ENCODE measurements around the gene DOCK2.
"Not testable (repeated sequence)": the region's sequence is repeated elsewhere in the genome, so short reads cannot be mapped to it uniquely, and the experiment has no call there.

The DOCK2 gene

DNA sequence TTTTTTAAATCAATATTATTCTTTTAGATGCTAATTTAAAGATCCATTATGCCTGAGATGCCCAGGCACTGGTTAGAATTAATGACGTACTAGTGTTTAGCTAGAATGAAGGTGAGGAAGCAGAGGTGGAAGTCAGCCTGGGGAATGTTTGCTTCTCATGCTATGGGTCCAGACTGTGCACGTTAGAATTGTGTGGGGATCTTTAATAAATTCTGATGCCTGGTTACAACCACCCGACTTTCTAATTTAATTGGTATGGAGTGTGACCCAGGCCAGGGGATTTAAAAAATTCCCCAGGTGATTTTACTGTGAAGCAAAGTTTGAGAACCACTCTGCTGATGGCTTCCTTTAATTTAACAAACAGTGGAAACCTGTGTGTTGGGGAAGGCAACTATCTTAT lies 111.1 kb downstream of the DOCK2 start:
- DNase-seq (ENCODE audit: insufficient read length, low spot score), result no peak
- no peak for FAIRE-seq

DNA sequence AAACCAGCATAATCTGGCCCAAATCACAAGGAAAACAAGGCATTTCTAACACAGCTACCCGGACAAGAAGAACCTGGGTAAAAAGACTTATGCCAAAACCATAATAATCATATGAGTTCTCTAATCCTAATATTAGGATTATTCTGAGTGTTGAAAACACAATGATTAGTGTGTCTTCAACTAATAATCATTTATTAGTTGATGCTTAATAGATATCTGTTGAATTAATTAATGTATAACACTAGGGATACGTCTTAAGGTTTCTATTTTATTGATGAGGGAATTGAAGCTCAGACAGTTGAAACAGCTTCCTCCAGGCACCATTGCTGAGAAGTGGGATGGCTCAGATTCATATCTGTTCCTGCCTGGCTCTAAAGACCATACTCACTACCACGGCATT lies 112.2 kb downstream of the DOCK2 start:
- FAIRE-seq (no peak), DNase-seq (ENCODE audit: insufficient read length, low spot score) (no peak)

DNA sequence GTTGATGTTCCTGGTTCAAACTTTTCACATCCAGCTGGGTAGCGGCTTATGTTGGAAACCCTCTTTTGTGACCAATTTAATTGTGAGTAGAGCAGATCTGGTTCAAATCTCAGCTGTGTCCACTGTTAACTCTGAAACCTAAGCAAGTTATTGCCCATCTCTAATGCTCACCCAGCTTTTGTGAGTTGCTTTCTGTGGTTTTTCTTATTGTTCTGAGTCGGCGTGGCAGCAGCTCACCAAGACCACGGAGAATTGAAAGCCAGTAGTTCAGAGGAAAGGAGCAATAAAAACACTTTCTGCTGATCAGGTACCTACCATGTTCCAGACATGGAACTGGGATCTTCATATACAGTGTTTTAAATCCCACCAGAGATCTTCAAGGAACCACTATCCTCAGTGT lies 114.4 kb downstream of the DOCK2 start:
- FAIRE-seq (no peak), DNase-seq (ENCODE audit: insufficient read length, low spot score) (no peak)

DNA sequence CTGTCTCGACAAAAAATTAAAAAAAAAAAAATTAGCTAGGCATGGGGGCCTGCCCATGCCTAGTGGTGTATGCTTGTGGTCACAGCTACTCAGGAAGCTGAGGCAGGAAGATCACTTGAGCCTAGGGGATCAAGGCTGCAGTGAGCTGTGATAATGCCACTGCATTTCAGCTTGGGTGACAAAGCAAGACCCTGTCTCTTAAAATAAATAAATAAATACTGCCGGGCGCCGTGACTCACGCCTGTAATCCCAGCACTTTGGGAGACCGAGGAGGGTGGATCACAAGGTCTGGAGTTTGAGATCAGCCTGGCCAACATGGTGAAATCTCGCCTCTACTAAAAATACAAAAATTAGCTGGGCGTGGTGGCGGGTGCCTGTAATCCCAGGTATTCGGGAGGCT lies 115.5 kb downstream of the DOCK2 start:
- DNase-seq (ENCODE audit: insufficient read length, low spot score), result not testable (repeated sequence)

DNA sequence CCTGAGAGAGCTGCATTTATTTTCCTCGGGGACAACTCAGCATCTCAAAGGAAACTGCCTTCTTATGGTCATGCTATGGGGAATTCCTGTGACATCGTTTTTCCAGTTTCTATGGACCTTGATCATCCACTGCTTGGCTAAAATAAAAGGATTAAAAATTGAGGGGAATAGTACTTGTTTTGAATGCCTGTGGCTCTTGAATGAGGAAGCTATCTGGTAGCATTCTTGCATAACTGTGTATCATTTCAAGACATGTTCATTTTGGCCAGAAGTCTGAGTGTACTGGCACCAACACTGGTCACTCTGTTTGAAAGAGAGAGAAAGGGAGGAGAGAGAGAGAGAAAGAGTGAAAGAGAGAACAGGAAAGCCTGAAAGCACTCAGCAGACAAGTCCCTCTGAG lies 116.7 kb downstream of the DOCK2 start:
- no peak for FAIRE-seq
- no peak for DNase-seq (ENCODE audit: insufficient read length, low spot score)

More for the DNA sequence above, 115.5 kb downstream of the DOCK2 start:
- not testable (repeated sequence) for FAIRE-seq

DNA sequence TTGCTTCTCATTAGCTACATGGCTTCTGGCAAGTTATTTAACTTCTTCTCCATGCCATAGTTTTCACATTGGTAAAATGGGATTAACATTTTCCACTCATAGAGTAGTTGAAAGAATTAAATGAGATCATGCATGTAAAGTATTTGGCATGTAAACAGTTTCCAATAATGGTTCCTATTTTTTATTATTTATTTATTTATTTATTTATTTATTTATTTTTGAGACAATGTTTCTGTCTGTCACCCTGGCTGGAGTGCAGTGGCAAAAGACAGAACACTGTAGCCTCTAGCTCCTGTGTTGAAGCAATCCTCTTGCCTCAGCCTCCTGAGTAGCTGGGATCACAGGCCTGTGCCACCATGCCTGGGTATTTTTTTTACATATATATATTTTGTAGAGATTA lies 117.7 kb downstream of the DOCK2 start:
- FAIRE-seq, result no peak
- DNase-seq (ENCODE audit: insufficient read length, low spot score), result no peak

DNA sequence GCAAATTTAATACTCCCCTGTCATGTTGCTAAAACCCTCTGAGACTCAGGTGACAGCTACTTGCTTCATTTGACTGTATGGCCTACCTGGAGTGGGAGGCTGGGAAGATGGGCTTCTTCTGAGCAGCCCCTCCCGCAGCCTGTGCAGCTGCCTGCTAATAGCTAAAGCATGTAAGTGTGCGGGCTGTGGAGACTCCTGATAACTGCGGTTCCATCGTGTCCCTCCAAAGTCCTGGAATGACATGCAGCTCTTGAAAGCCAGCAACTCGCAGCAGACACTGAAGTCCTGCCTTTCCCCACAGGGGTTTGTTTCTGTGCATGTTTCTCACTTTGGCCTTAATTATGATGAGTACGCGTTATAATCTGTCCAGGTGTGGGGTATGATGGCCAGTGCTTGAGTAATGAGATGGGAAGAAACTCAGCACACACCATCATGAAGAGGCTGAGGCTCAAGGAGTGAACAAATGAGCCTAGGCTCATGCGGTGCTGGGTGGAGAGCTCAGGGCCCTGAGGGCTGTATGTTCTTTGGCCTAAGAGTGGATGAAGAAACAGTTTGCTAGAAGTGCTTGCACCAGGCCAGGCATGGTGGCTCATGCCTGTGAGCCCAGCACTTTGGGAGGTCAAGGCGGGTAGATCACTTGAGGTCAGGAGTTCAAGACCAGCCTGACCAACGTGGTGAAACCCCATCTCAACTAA lies 119.1 kb downstream of the DOCK2 start:
- FAIRE-seq (no peak), DNase-seq (ENCODE audit: insufficient read length, low spot score) (no peak)

DNA sequence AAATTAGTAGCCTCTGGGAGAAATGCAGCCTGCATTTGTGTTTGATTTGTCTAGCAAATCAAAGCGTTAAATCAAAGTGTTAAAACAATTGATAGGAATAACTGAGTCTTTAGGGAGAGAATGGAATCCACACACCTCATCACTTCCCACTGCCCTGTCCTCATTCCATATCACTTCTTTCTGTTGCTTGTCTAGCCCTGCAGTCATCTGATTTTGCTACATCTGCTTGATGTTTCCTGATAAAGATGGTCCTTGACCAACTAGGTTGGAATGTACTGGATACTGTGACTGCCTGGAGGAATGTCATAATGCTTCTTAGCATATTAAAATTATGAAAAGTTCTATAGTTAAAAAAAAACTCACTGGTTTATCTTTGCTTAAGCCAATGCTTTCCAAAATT lies 119.9 kb downstream of the DOCK2 start:
- DNase-seq (ENCODE audit: insufficient read length, low spot score) (no peak), FAIRE-seq (no peak)

DNA sequence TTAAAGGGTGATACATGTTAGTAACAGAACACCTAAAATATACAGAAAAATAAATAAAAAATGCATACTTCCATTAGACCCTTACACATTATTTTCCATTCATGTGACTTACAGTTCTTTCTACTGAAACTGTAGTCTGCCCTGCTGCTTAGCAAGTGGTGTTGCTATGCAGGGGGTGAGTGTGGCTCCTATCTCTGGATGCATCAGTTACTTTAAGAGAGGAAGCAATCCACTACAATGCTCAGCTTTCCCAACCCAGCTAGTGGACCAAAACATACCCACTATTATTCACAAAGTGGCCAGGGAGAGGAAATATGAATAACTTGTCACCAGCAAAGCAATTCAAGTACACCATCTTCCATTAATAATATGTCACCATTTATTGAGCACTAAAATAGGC lies 121.8 kb downstream of the DOCK2 start:
- no peak for DNase-seq (ENCODE audit: insufficient read length, low spot score)
- FAIRE-seq, result no peak

DNA sequence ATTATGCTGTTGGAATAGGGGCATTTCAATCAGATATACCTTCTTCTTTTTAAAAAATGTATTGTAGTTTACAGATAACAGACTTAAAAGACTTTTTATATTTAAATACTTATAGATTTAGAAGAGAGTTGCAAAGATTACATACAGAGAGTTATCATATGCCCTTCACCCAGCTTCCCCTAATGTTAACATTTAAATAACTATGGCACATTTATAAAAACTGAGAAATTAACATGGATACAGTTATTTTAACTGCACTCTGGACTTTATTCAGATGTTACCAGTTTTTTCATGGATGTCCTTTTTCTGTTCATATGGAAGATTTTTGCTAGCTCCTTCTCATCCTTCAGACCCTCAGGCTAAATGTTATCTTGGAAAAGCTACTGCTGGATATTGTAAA lies 123.2 kb downstream of the DOCK2 start:
- DNase-seq (ENCODE audit: insufficient read length, low spot score), result no peak
- FAIRE-seq, result no peak

DNA sequence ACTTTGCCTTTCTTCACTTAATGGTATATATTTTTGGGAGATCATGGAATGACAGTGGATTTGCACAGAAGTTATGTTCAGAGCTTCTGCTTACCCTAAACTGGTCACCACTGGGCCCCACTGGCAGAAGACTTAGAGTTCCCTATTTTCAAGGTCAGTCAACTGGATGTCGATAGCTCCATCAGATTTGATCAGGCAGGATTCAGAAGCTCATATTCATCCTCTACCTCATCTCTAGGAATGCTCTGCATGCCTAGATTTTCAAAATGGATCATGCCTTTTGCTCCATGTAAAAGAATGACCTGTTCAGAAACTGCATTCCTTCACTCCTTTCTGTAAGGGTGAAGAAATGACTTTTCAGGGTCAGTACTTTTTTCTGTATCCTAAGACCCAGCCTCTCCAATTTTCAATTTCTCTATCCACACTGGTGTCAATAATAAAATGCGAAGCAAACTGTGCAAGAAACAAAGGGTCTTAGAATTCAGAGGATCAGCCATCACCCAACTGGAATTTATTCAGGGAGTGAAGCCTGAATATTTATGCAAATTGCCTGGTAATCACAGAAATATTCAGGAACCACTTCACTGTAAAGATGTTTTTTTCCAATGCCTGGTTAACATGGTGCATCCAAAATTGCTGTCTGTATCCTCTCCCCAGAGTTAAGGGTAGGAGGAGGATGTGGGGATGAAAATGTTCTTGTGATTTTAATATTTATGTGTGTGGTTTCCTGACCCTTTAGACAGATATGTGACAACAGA lies 125.4 kb downstream of the DOCK2 start:
- FAIRE-seq (peak; percentile 59), DNase-seq (ENCODE audit: insufficient read length, low spot score) (no peak)

DNA sequence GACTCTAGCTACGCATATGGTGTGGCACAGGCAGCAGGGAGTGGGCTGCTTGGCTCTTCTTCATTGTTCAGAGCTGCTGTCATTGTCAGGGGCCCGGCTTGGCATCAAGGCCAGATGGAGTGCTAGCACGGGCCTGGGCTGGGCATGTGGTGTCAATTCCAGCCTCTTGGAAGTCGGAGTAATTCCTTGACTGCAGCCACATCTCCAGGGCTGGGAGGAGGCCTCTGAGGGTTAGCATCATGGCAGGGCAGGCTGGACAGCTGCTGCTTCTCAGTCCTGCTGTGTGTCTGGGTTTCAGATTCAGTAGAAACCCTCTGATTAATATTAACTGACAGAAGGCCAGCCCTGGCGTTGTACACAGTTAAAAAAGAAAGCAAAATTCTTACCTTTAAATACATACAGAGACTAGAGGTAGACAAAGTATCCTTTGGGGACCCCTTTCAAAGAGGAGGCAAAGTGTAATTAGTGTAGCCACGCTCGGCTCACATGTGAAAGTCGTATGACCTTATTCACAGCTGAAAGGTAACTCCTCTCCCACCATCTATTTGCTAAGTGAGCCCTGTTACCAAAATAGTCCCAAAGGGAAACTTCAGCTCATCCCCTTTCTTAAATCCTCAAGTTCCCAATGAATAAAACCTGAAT lies 126.4 kb downstream of the DOCK2 start:
- FAIRE-seq (peak; percentile 89), DNase-seq (ENCODE audit: insufficient read length, low spot score) (peak; percentile 41)

DNA sequence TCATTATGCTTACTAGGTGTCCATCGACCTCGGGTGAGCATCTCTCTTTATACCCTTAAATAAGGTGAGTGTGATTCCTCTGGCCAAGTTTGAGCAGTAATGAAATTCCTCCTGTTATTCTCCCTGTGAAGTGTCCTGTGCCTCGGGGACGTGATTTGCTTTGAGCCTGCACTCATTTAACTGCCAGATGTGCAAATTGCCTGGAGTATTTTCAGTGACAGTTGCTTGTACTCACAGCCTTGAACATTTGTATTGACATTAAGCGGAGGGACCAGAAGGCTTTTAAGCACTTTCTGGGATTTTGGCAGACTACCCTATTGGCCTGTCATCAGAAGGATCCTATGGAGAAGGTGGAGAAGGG lies 126.9 kb downstream of the DOCK2 start:
- FAIRE-seq (no peak), DNase-seq (ENCODE audit: insufficient read length, low spot score) (no peak)

DNA sequence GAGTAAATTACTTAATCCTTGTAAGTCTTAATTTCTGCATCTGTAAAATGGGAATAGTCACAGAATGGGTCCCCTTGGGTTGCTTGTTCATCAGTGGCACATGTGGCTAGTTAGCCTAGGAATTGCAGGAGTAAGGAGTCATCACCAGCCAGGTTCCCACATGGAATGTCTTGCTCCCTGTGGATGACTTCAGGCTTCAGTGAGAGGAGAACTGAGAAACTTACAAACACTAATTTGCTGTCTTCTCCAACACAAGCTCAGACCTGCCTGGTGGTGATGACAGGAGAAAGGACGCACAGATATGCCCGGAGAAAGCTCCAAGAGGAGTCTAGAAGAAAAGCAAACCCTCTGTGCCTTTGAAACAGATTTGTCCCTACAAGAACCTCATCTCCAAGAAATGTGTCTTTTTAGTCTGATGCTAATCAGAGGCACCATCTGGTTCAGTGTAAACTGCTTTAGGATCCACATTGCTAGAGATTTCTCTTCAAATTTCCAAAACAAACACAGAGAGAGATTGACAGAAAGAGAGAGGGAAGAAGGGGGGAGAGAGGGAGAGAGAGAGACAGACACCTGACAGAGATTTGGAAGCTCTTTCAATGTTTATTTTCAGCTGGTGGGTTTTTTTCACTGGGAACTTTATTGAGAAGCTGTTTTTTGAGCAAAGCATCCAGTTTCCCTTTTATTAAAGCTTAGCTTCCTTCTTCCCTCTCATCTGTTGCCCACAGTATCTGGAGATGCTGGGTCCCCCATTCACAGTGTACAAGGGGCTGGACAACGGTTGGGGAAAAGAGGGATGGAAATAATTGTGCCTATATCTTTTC lies 128.3 kb downstream of the DOCK2 start:
- FAIRE-seq, result no peak
- no peak for DNase-seq (ENCODE audit: insufficient read length, low spot score)

DNA sequence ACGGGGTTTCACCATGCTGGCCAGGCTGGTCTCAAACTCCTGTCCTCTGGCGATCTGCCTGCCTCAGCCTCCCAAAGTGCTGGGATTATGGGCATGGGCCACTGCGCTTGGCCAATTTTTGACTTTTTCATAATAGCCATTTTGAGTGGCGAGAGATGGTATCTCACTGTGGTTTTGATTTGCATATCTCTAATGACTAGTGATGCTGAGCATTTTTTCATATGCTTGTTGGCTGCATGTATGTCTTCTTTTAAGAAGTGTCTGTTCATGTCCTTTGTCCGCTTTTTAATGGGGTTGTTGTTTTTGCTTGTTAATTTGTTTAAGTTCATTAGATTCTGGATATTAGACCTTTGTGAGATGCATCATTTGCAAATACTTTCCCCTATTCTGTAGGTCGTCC lies 129.9 kb downstream of the DOCK2 start:
- not testable (repeated sequence) for DNase-seq (ENCODE audit: insufficient read length, low spot score)
- FAIRE-seq, result peak; percentile 63

DNA sequence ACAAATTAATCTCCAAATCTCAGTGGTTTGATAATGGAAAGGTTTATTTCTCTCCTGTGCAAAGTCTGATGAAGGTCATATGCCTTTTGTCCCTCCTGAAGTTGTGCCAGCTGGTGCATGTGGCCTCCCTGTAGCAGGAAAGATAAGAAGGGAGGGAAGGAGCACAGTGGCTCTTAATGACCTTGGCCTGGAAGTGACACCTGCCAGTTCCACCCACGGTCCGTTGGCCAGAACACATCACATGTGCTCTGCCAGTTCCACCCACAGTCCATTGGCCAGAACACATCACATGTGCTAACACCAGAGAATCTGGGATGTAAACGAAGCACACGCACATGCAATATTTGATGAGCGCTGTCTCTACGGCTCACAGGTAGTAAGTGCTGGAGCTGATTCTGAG lies 130.9 kb downstream of the DOCK2 start:
- DNase-seq (ENCODE audit: insufficient read length, low spot score) (no peak), FAIRE-seq (peak; percentile 26)

DNA sequence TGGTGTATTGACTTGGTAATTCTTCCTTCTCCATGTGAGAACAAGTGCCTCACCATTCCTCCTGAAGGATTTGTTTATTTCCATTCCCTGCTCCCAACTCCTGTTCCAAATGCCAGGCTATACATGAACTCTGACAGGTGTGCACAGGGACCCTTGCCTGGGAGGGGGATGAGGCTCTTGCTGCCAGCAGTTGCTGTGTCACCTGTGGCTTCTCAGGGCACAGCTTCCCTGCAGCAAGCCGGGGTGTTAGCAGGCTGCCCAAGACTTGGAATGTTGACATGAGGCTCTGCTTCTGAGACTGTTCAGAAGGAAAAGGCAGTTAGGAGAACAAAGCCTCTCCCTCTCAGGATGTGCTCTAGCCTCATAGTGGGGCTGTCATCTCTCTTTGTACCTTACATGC lies 131.3 kb downstream of the DOCK2 start:
- FAIRE-seq (no peak), DNase-seq (ENCODE audit: insufficient read length, low spot score) (no peak)

DNA sequence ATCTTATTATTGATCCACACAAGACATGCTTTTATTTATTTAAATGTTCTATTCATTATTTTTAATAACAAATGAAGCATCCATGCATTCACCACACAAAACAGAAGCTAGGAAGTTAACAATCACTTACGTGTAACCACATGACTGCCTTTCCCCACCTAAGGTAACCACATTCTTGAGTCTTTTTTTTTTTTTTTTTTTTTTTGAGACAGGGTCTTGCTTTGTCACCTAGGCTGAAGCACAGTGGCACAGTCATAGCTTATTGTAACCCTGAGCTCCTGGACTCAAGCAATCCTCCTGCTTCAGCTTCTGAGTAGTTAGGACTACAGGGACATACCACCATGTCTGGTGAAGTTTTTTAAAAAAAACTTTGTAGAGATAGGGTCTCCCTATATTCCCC lies 133.0 kb downstream of the DOCK2 start:
- FAIRE-seq, result no peak
- no peak for DNase-seq (ENCODE audit: insufficient read length, low spot score)

DNA sequence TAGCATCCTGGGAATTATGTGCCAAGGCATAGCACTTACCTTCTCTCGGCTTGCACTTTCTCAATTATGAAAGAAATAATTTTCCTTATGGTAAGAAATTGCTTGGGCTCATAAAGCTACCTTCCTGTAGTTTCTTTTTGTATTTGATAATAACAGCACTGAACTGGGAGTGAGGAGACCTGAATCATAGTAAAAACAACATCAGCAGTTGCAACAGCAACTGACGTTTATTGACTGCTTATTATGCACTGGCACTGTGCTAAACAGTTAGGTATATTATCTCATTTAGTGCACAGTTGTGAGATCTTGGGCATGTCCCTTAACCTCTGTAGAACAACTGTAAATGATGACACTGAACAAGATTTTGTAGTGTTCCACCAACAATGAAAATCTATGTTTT lies 135.2 kb downstream of the DOCK2 start:
- no peak for FAIRE-seq
- no peak for DNase-seq (ENCODE audit: insufficient read length, low spot score)

DNA sequence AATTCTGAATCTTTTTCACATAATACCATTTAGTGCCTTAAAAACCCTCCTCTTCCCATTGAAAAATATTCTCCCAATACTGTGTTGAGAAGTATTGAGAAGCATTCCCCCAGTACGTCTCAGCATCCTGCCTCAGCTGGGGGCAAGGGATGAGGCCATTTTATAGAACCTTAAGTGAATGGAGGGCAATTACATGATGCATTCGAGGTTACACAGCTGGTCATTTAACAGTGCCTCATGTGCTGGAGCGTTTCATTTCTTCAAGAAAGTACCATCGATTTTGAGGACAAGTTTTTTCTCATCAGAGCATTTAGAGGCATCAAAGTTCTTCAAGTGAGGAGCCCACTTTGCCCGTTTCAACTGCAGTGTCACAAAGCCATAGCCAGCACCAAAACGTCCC lies 135.6 kb downstream of the DOCK2 start:
- no peak for DNase-seq (ENCODE audit: insufficient read length, low spot score)

DNA sequence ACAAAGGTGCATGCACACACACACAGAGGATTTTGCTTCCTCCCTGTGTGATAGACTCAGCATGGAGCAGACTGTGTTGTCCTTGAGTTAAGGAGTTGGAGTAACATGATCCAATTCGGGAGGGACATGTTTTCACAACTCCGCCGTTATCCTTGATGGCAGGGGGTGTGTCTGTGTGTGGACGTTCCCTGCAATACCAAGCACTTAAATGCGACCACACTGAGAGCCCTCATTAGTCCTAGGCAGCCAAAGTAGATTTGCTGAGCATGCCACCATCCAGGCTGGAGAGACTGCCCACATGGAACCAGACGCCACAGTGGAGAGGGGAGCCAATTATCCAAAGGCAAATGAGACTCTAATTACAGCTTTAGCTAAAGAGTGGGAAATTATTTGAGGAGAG lies 140.1 kb downstream of the DOCK2 start:
- FAIRE-seq, result no peak

More for the DNA sequence above, 135.6 kb downstream of the DOCK2 start:
- FAIRE-seq, result no peak

More for the DNA sequence above, 140.1 kb downstream of the DOCK2 start:
- no peak for DNase-seq (ENCODE audit: insufficient read length, low spot score)

Measured in GM19239 (cell line).